ENCODE data around the gene DNAH8. TPM values are rescaled to one million over a fixed set of nuclear protein-coding genes. Genes with fewer than 3 reads are reported as not detected.

The DNAH8 gene
- total RNA-seq, 2 experiments from 2014 or later, result 0.03 TPM; not detected in 1

- ChIA-PET CTCF (interaction anchor here (0.9 to 1.2 kb wide), 3 partner anchors 306 to 313 kb away, joined by 3 to 5 read pairs (median 4); no protein-coding TSS in a partner anchor), POLR2A (no interaction called here)
- DNase-seq, result peak in 11 of 14 experiments; percentile 4 to 41 (median 12)
- Mint-ChIP-seq H3K27ac (no peak overlapping the region), H3K36me3 (ENCODE audit: low read depth) (no peaks in the 10 kb centered on the region), H3K4me3 (no peak overlapping the region), H3K4me1 (ENCODE audit: low read depth) (no peaks in the 10 kb centered on the region), H3K27me3 (peaks cover 51% of the 10 kb centered on the region), H3K9me3 (no peaks in the 10 kb centered on the region)
- H3K9me3 ChIP-seq (ENCODE audit: control insufficient read depth in 1 of 2, insufficient read depth in 1 of 2, low read length in 2 of 2), result no peaks in the 10 kb centered on the region
- no peak for ATAC-seq (ENCODE audit: poor library complexity)
- TF ChIP-seq CTCF (IDR thresholded peaks at IDR 0.05), result peak; percentile 38
- H3K36me3 ChIP-seq (ENCODE audit: insufficient read depth, low read length), result no peaks in the 10 kb centered on the region
- H3K4me1 ChIP-seq (ENCODE audit: insufficient read depth, low read length), result no peaks in the 10 kb centered on the region
- peaks cover 0 to 23% of the 10 kb centered on the region in 2 experiments for H3K27me3 ChIP-seq (ENCODE audit: control insufficient read depth in 1 of 2, insufficient read depth in 2 of 2, low read length in 2 of 2)
- H3K27ac ChIP-seq (ENCODE audit: low read depth in 1 of 2, low read length in 2 of 2), result no peak overlapping the region
- intact Hi-C loops (cut with DNase I, micrococcal nuclease), result loop anchor here in 1 of 2 experiments (5.0 kb wide), 1 partner anchor 305 kb away; no protein-coding TSS in a partner anchor
- no peak overlapping the region for H3K4me3 ChIP-seq (ENCODE audit: low read length)
Observed at GRCh38 chr6:38997128-38997761, 282.1 kb downstream of the DNAH8 start.

GRCh38 chr6:39003072-39003471, 288.0 kb downstream of the DNAH8 start:
- no peak overlapping the region for H3K27ac ChIP-seq (ENCODE audit: low read depth in 1 of 2, low read length in 2 of 2)
- peaks cover 46% of the 10 kb centered on the region for H3K27me3 Mint-ChIP-seq
- peak in 2 of 14 experiments; percentile 1 to 5 for DNase-seq
- peaks cover 4 to 33% of the 10 kb centered on the region in 2 experiments for H3K27me3 ChIP-seq (ENCODE audit: control insufficient read depth in 1 of 2, insufficient read depth in 2 of 2, low read length in 2 of 2)
- CTCF ChIA-PET, result interaction anchor here (0.6 kb wide), 1 partner anchor 358 kb away, joined by 3 read pairs; no protein-coding TSS in a partner anchor
- no peak overlapping the region for H3K4me3 ChIP-seq (ENCODE audit: low read length)
- H3K9me3 ChIP-seq (ENCODE audit: control insufficient read depth in 1 of 2, insufficient read depth in 1 of 2, low read length in 2 of 2), result no peaks in the 10 kb centered on the region
- H3K4me3 Mint-ChIP-seq, result no peak overlapping the region
- H3K36me3 Mint-ChIP-seq (ENCODE audit: low read depth), result no peaks in the 10 kb centered on the region
- H3K36me3 ChIP-seq (ENCODE audit: insufficient read depth, low read length), result no peaks in the 10 kb centered on the region
- H3K27ac Mint-ChIP-seq, result no peak overlapping the region
- ATAC-seq (ENCODE audit: poor library complexity), result no peak
- no peaks in the 10 kb centered on the region for H3K4me1 ChIP-seq (ENCODE audit: insufficient read depth, low read length)
- intact Hi-C loops (cut with DNase I, micrococcal nuclease), result loop anchor here in 1 of 2 experiments (2.0 kb wide), 1 partner anchor 300 kb away; no protein-coding TSS in a partner anchor
- no peaks in the 10 kb centered on the region for H3K9me3 Mint-ChIP-seq
- H3K4me1 Mint-ChIP-seq (ENCODE audit: low read depth), result no peaks in the 10 kb centered on the region
- TF ChIP-seq CTCF (IDR thresholded peaks at IDR 0.05), result no peak
- POLR2A ChIA-PET, result no interaction called here

- Histone ChIP-seq H3K4me3 (ENCODE audit: low read length) (no peak overlapping the region), H3K27me3 (ENCODE audit: control insufficient read depth in 1 of 2, insufficient read depth in 2 of 2, low read length in 2 of 2) (peaks cover 7 to 37% of the 10 kb centered on the region in 2 experiments), H3K4me1 (ENCODE audit: insufficient read depth, low read length) (no peaks in the 10 kb centered on the region), H3K9me3 (ENCODE audit: control insufficient read depth in 1 of 2, insufficient read depth in 1 of 2, low read length in 2 of 2) (no peaks in the 10 kb centered on the region), H3K27ac (ENCODE audit: low read depth in 1 of 2, low read length in 2 of 2) (no peak overlapping the region), H3K36me3 (ENCODE audit: insufficient read depth, low read length) (no peaks in the 10 kb centered on the region)
- H3K9me3 Mint-ChIP-seq, result no peaks in the 10 kb centered on the region
- intact Hi-C loops (cut with DNase I, micrococcal nuclease), result loop anchor here in 1 of 2 experiments (2.0 kb wide), 1 partner anchor 299 kb away; no protein-coding TSS in a partner anchor
- POLR2A ChIA-PET, result no interaction called here
- ATAC-seq (ENCODE audit: poor library complexity) (no peak), DNase-seq (no peak)
- peaks cover 47% of the 10 kb centered on the region for H3K27me3 Mint-ChIP-seq
- no peaks in the 10 kb centered on the region for H3K36me3 Mint-ChIP-seq (ENCODE audit: low read depth)
- H3K4me1 Mint-ChIP-seq (ENCODE audit: low read depth), result no peaks in the 10 kb centered on the region
- no peak overlapping the region for H3K4me3 Mint-ChIP-seq
- no peak overlapping the region for H3K27ac Mint-ChIP-seq
- TF ChIP-seq CTCF (IDR thresholded peaks at IDR 0.05), result no peak
- CTCF ChIA-PET, result interaction anchor here (0.6 kb wide), 1 partner anchor 358 kb away, joined by 3 read pairs; no protein-coding TSS in a partner anchor
Observed at GRCh38 chr6:39003492-39003891, 288.4 kb downstream of the DNAH8 start.

Data from CD4-positive, alpha-beta T cell (primary cell).